NCI-H510A (cell line): ENCODE results near the gene ADGB.
"Not testable (repeated sequence)": the region's sequence is repeated elsewhere in the genome, so short reads cannot be mapped to it uniquely, and the experiment has no call there.

Experiments used
- DNase-seq: peaks from one replicate; lab custom pipeline; 2025; lab: John Stamatoyannopoulos, UW

The ADGB gene

DNA sequence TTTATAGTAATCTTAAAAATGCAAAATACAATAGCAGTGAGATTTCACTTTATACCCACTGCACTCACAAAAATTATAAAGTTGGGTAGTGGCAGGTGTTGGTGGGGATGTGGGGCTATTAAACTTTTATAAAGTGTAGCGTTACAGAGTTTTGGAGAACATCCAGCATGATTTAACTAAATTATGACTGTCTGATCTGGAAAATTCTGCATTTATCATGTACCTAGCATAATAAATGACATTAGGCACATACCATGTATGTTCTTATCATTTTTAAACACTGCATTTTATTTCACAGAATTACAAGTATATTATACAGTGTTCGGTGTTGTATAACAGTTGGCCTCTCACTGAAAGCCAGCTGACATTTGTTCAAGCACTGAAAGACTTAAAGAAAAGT lies 169.9 kb downstream of the ADGB start:
- no peak for DNase-seq

DNA sequence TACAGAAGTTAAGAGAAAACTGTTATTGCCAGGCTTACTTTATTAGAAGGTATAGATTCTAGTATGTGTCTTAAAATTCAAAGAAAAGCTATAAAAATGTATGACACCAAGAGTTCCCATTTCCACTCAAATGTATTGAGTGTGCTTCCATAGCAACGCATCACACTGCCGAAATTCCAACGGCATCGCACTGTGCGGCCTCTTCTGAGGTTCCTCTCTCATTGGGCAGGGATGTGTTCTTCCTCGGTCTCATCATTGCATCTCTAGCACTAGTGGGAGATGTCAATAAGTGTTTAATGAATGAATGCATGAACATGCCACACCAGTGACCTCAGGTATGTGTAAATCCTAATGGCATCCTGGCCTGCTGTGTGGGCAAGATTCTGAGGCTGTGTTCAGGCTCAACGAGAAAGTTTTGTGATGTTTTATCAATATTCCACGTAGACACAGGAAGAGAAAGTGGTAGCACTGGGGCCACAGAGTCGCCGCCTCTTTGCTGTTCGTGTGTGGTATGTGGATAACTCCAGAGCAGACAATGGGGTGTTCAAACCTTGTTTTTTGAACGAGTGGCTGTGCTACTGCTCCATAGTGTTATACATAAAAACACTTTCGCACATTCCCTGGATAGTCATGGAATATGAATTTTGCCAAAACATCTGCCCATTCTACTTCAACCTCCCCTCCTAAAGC lies 171.6 kb downstream of the ADGB start:
- no peak for DNase-seq

DNA sequence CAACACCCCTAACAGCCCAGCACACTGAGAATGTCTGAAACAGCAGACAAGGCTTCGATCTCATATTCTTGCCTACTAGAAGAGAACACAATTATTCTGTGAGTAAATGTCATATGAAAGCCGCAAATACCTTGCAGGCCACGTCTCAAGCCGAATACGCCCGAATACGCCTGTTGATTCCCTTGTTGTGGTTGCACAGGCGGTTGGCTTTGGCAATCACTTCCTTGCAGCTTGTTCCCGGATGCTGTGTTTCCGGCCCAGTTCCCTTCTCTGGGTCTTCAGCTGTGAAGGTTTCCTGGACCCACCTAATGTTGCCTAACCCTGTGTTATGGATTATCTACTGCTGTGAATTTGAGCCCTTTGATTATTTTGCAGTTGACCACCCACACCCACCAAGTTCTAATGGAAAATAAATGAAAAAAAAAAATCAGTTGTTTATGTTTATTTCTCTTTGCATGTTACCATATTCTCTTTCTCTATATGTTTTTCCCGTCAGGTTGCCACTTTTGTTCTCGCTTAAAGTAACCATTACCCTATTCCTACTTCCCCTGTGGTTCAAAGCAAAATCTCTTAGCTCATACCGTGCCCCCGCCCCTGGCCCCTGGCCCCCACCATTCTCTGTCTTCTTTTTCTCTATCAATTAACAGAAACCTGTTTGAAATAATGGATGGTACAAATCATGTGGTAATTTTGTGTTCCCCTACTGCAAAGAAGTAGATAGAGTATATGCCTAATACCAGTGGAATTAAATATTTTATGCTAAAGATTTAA lies 172.4 kb downstream of the ADGB start:
- DNase-seq = no peak

DNA sequence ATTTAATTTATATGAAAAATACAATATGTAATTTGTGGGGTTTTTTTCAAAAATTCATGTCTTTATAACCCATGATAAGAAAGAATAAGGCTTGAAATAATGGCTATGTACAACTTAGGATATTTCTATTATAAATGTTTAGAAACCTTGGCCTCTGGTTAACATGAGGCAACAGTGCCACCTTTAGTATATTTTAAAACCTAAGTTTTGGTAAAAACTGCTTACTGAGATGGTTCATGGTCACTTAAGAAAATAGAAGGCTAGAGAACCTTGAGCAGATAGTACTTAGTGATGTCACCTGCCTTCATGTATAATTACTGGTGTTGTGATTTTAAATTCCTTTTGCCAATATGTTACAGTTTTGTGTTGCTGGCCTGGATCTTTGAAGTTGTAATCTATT lies 176.4 kb downstream of the ADGB start:
- DNase-seq = no peak

DNA sequence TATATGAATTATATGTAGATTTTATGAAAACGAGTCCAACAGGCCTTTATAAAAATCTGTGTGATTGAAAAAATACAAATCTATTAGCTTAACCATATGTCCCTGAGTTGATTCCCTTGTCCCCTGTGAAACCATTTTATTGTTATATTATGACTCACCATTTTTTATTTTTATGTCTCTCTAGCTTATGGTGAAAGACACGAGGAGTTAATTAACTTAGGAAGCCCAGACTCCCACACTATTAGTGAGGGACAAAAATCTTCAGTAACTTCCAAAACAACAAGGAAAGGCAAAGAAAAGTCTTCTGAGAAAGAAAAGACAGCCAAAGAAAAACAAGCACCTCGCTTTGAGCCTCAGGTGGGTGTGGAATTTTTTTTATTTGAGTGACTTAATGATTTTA lies 183.1 kb downstream of the ADGB start:
- no peak for DNase-seq

DNA sequence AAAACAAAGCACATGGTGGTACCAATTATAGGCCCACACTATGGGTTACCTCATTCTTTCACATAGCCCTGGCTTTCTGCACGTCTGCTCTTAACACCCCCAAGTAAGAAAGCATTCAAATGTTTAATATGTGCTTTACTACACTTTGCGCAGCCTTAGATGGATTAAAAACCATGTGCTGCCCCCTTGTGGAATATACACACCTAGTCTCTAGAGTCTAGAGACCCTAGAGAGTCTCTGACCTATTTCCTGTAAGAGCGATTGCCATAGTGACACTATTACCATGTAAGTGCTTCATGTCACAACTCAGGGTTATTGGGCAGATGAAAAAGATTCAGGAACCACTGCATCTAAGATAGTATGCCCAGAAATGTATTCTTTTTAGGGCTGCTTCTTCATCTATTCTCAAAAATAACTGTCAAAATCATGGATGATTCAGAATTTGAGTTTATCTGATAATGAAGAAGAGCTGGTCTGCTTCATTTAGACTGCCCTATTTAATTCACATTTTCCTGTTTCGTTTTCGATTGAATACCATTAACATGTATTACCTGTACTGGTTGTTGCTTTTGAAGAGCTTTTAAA lies 186.3 kb downstream of the ADGB start:
- peak; percentile 13 for DNase-seq

DNA sequence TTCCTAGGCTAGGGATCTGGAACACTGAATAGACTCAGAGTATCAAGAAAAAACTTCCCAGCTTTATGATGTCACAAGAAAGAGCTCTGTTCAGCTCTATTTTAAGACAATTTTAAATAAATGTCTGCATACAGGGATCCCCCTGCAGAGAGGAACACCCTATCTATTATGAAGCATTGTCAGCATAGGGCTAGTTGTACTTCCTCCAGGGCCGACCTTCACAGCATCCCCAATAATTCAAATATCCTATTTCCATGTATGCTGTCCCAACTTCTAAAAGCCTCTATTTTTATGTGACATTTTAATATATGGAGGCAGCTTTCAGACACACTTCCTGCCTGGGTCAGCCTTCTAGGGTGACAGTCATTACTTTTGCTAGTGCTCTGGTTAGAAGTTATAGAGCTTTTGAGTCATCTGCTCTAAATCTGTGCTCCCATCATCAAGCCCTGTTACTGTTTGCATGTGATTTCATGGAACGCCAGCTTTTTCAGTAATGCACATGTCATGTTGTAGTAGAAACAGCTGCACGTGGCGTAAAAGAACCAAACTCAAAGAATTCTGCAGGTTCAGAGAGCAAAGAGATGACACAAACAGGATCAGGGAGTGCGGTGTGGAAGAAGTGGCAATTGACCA lies 189.2 kb downstream of the ADGB start:
- no peak for DNase-seq

DNA sequence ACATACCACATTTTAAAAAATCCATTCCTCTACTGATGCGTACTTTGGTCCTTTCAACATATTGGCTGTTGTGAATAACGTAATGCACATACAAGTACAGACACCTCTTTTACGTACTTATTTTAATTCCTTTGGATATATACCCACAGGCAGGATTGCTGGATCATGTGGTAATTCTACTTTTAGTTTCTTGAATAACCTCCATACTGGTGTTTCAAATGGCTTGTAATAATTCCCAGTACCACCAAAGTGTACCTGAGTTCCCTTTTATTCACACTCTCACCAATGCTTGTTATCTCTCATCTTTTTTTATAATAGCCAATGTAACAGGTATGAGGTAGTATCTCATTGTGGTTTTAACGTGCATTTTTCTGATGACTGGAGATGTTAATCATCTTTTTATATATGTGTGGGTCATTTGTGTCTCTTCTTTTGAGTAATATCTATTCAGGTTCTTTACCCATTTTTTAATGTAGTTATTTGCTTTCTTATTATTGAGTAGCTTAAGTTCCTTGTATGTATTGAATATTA lies 191.9 kb downstream of the ADGB start:
- DNase-seq = no peak

DNA sequence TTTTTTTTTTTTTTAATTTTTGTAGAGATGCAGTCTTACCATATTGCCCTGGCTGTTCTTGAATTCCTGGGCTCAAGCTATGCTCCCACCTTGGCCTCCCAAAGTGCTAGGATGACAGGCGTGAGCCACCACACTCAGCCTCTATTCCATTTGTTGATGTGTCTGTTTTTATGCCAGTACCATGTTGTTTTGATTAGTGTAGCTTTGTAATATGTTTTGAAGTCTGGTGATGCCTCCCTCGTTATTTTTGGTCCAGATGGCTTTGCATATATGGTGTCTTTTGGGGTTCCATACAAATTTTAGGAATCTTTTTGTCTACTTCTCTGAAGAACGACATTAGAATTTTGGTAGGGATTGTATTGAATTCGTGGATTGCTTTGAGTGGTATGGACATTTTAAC lies 193.2 kb downstream of the ADGB start:
- no peak for DNase-seq

DNA sequence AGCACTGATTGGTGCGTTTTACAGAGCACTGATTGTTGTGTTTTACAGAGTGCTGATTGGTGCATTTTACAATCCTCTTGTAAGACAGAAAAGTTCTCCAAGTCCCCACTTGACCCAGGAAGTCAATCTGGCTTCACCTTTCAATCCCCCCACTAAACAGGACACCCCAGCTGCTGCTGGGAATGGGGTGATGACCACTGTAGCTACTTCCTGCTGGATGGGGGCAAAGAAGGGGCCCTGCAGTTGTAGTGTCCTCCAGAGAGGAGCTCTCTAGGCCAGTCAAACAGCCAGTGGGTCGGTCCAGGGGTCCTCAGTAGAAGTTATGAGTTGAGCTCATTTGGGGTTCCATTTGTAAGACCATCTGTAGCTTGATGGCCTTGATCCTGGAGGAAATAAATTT lies 194.4 kb downstream of the ADGB start:
- DNase-seq = not testable (repeated sequence)

DNA sequence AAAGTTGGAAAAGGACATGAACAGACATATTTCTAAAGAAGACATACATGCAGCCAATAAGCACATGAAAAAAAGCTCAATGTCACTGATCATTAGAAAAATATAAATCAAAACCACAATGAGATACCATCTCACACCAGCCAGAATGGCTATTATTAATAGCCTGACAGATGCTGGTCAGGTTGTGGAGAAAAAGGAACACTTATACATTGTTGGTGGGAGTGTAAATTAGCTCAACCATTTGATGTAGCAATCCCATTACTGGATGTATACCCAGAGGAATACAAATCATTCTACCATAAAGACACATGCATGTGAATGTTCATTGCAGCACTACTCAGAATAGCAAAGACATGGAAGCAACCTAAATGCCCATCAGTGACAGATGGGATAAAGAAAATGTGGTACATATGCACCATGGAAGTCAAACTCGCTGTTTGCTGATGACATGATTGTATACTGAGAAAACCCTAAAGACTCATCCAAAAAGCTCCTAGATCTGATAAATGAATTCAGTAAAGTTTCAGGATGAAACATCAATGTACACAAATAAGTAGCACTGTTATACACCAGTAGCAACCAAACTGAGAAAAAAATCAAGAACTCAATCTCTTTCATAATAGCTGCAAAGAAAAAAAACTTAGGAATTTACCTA lies 196.8 kb downstream of the ADGB start:
- no peak for DNase-seq

DNA sequence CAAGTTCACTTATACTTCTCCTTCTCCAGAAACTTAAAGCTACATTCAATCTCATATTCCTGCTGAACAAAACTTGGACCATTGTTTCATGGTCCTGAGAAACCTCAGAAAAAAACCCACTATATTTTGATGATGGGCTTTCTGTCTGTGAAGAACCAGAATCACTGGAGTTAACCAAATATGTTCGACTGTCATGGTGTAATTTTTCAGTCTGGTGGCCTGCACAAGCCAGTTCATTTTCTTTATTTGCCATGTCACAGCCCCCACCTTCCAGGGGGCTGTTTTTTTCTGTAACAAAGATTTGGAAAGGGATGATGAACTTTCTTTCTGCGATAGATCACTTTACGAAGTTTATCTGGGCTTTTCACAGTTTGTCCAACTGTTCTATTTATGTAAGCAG lies 204.4 kb downstream of the ADGB start:
- DNase-seq = not testable (repeated sequence)

DNA sequence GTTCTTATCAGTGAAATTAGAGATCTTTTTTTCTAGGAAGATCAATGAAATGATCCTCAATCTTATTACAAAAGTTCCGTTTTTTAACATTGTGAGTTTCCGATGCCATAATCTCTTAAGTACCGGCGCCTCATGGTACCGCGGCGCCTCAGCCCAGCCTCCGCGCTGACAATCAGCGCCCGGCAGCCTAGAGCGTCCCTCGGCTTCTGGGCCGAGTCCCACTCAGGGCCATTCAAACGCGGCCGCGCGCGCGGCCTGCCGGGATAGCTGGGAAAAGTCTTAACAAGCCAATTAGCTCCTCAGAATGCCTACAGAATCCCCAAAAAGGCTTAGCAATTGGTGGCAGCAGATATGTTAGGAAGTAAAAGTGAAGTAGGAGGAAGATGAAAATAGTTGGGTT lies 204.8 kb downstream of the ADGB start:
- no peak for DNase-seq

DNA sequence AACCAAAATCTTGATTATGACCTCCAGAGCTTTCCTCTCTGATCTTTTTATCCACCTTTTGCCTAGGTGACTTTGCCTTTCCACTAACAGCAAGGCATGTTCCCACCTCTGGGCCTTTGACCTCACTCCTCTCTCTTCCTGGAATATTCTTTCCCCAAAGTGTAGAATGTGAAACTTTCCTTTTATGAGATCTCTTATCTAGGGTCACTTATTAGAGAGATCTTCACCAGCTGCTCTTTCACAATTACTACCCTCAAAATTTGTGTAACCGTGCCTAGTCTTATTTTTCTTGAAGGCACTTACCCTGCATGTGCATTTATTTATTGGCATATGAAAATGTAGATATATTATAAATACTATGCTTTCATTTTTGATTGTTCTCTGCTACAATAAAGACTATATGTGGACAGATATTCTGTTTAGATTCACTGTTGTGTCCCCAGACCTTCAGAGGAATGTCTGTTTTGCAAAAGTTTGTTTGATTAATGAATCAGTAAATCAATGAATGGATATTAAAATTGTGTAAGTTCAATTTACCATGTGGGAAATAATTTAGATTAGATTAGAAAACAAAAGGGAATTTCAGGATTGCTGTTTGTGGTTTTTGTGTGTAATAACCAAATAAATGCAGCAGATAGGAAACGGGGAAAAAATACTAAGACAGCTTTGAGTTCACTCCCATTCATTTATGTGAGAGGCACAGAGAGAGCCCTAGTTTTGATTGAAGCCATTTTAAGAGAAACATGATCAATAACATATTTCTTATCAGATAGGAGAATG lies 207.0 kb downstream of the ADGB start:
- DNase-seq = no peak

DNA sequence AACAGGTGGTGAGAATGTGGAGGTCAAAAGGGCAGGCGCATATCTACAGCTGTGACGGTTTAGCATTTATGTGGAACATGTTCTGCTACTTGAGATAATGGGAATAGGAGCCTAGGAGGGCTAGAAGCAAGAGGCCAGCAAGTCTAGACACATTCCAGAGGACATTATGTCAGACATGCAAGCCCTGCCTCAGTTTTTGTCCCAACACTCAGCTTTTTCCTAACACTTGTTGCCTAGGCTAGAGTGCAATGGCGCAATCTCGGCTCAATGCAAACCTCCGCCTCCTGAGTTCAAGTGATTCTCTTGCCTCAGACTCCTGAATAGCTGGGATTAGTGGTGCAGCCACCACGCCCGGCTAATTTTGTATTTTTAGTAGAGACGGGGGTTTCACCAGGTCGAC lies 210.2 kb downstream of the ADGB start:
- not testable (repeated sequence) for DNase-seq

DNA sequence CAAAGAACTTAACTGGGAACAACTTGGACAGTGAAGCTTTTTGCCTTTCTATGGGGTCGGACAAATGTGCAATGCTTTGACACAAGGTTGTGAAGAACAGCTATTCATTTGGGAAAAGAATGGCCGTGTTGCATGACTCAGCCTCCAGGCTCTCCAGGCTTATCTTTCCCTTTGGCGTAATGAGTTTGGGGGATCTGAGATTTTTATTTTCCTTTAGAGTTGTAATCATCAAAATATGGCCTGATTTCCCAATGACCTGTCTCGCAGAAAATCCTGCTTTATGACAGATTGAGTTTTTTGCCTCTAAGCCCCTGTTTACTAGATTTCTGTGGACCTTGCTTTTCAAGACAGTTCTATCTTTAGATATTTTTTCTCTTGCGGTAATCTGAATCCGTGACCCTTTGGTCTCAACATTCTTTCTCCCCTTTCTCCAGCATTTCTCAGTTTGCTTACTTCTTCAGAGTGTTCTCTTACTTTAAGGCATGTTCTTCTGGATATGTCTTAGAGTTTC lies 214.1 kb downstream of the ADGB start:
- DNase-seq = not testable (repeated sequence)

DNA sequence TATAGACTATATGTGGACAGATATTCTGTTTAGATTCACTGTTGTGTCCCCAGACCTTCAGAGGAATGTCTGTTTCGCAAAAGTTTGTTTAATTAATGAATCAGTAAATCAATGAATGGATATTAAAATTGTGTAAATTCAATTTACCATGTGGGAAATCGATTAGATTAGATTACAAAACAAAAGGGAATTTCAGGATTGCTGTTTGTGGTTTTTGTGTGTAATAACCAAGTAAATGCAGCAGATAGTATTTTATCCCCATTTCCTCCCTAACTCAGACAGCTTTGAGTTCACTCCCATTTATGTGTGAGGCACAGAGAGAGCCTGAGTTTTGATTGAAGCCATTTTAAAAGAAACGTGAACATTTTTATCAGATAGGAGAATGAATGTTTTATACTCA lies 214.8 kb downstream of the ADGB start:
- no peak for DNase-seq

DNA sequence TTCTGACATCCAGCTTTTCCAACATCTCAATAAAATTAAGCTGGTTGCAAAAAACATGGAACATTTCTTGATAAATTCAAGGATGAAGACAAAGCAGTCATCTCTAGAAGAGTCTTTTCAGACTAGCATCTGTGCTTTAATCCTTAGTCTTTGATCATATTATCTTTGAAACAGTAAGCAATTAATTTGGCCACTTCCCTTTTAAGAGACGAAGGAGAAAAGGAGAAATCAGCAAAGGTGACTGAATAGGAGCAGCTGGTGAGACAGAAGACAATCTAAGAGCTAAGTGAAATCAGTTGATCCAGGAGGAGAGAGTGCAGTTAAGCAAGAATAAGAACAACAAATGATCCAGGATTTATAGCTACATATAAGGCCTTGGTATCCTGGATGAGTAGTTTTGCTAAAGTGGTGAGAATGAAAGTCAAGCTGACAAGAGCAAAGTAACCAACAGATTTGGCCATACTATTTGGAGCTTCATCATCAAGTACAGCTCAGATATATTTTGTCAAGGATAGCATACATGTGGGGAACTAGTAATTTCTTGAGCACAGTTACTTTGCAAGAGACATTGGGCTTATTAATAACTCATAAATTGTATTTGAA lies 215.5 kb downstream of the ADGB start:
- DNase-seq = no peak

DNA sequence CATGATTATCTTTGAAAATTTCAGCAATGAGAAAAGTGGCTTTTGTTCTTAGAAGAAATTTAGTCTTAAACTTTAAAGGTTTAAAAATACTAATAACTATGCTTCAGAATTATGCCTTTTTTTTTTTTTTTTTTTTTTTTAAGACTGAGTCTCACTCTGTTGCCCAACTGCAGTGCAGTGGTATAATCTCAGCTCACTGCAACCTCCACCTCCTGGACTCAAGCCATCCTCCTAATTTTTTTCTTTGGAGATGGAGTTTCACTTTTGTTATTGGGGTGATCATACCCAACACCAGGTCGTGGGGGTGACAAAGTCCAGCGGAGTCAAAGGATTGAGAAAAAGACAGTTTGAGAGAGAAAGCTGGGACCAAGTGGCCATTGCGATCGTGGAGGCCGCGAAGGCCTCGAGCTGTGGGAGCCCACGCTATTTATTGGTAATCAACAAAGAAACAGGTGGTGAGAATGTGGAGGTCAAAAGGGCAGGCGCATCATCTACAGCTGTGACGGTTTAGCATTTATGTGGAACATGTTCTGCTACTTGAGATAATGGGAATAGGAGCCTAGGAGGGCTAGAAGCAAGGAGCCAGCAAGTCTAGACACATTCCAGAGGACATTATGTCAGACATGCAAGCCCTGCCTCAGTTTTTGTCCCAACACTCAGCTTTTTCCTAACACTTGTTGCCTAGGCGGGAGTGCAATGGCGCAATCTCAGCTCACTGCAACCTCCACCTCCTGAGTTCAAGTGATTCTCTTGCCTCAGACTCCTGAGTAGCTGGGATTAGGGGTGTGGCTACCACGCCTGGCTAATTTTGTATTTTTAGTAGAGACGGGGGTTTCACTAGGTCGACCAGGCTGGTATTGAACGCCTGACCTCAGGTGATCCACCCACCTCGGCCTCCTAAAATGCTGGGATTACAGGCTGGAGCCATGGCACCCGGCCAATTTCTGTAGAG lies 217.0 kb downstream of the ADGB start:
- DNase-seq = not testable (repeated sequence)
